ENCODE data around the gene PLCXD3.

DNA sequence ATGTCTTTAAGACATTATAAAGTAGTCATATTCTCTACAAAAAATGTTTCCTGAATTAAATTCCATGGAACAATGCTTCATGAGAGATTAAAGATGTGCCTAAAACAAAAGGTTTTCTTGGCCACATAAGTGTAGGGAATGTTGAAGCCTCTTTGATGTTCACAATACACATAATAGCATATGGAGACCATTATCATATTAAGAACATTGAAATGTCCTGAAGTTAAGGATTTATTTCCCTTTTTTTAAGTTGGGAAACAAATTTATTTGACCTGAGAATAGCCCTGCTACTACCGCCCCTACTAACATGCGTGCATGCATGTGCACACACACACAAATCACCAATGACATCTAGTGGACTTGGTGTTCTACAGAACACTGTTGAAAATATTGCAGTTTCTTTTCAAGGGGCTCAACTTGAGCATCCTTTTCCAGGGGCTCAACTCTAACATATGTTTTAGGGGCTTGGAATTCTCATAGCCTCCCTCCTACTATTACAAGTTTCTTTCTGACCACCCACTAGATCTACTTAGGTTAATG lies 172.2 kb downstream of the PLCXD3 start:
- TF ChIP-seq, protein P1, sequence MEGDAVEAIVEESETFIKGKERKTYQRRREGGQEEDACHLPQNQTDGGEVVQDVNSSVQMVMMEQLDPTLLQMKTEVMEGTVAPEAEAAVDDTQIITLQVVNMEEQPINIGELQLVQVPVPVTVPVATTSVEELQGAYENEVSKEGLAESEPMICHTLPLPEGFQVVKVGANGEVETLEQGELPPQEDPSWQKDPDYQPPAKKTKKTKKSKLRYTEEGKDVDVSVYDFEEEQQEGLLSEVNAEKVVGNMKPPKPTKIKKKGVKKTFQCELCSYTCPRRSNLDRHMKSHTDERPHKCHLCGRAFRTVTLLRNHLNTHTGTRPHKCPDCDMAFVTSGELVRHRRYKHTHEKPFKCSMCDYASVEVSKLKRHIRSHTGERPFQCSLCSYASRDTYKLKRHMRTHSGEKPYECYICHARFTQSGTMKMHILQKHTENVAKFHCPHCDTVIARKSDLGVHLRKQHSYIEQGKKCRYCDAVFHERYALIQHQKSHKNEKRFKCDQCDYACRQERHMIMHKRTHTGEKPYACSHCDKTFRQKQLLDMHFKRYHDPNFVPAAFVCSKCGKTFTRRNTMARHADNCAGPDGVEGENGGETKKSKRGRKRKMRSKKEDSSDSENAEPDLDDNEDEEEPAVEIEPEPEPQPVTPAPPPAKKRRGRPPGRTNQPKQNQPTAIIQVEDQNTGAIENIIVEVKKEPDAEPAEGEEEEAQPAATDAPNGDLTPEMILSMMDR (IDR thresholded peaks at IDR 0.05), result no peak
- no peak for TF ChIP-seq POLR2A (IDR thresholded peaks at IDR 0.05)
- TF ChIP-seq POLR2AphosphoS5 (IDR thresholded peaks at IDR 0.05; ENCODE audit: insufficient read depth in 1 of 2, low read depth in 1 of 2), result no peak
